ENCODE data around the gene PAM.

DNA sequence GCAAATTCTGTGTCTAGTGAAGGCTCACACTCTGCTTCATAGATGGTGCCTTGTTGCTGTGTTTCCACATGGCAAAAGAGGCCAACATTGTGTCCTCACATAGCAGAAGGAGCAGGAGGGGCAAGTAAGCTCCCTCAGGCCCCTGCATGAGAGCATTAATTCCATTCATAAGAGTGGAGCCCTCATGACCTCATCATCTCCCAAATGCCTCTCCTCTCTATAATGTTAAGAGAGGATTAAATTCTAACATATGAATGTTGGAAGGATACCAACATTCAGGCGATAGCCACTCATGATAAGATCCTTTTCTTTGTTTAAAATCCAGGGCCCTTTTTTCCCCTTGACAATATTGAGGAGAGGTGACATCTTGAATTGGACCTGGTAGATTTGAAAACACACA, 35.2 kb upstream of the PAM start:
- TF ChIP-seq, protein P1, sequence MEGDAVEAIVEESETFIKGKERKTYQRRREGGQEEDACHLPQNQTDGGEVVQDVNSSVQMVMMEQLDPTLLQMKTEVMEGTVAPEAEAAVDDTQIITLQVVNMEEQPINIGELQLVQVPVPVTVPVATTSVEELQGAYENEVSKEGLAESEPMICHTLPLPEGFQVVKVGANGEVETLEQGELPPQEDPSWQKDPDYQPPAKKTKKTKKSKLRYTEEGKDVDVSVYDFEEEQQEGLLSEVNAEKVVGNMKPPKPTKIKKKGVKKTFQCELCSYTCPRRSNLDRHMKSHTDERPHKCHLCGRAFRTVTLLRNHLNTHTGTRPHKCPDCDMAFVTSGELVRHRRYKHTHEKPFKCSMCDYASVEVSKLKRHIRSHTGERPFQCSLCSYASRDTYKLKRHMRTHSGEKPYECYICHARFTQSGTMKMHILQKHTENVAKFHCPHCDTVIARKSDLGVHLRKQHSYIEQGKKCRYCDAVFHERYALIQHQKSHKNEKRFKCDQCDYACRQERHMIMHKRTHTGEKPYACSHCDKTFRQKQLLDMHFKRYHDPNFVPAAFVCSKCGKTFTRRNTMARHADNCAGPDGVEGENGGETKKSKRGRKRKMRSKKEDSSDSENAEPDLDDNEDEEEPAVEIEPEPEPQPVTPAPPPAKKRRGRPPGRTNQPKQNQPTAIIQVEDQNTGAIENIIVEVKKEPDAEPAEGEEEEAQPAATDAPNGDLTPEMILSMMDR (IDR thresholded peaks at IDR 0.05), result no peak
- TF ChIP-seq SIN3A (IDR thresholded peaks at IDR 0.05; ENCODE audit: borderline replicate concordance, insufficient read depth, low read depth, low read length) (no peak), POLR2AphosphoS5 (IDR thresholded peaks at IDR 0.05; ENCODE audit: low read depth, low read length) (no peak)

All from Panc1 (cell line).